NCI-H1694 treated with DMSO at 0.1 percent for 48 hours (cell line): ENCODE data around the gene ZNF746.
"Not testable (repeated sequence)": the region's sequence is repeated elsewhere in the genome, so short reads cannot be mapped to it uniquely, and the experiment has no call there.

Experiments
- DNase-seq: peaks from one replicate; lab custom pipeline; 2025; lab: John Stamatoyannopoulos, UW

ZNF746 gene

GRCh38 chr7:149497467-149498261 is at the start of gene ZNF746:
Gene ZNF746, minus strand, starts transcription at chr7:149497809. Its CDS starts 273 bp downstream, at chr7:149497536.
- DNase-seq = peak; percentile 50

- DNase-seq = no peak
Observed at GRCh38 chr7:149547126-149547525, 49.5 kb upstream of the ZNF746 start.

- no peak for DNase-seq
Observed at GRCh38 chr7:149546331-149546730, 48.7 kb upstream of the ZNF746 start.

- no peak for DNase-seq
Observed at GRCh38 chr7:149544028-149544427, 46.4 kb upstream of the ZNF746 start.

GRCh38 chr7:149532654-149533053 is 35.0 kb upstream of the ZNF746 start:
- no peak for DNase-seq

- DNase-seq = no peak
Observed at GRCh38 chr7:149529136-149529718, 31.6 kb upstream of the ZNF746 start.

- no peak for DNase-seq
Observed at GRCh38 chr7:149527414-149527813, 29.8 kb upstream of the ZNF746 start.

- no peak for DNase-seq
Observed at GRCh38 chr7:149525280-149525679, 27.7 kb upstream of the ZNF746 start.

- DNase-seq = no peak
Observed at GRCh38 chr7:149524394-149524793, 26.8 kb upstream of the ZNF746 start.

GRCh38 chr7:149510248-149510647 is 12.6 kb upstream of the ZNF746 start:
- no peak for DNase-seq

- no peak for DNase-seq
Observed at GRCh38 chr7:149509774-149510173, 12.2 kb upstream of the ZNF746 start.

- no peak for DNase-seq
Observed at GRCh38 chr7:149505551-149505950, 7.9 kb upstream of the ZNF746 start.

- no peak for DNase-seq
Observed at GRCh38 chr7:149501651-149502050, 4.0 kb upstream of the ZNF746 start.

GRCh38 chr7:149500910-149501309 is 3.3 kb upstream of the ZNF746 start:
- no peak for DNase-seq

- DNase-seq = no peak
Observed at GRCh38 chr7:149500201-149500600, 2.6 kb upstream of the ZNF746 start.

GRCh38 chr7:149498811-149499210 is 1.2 kb upstream of the ZNF746 start:
- no peak for DNase-seq

- DNase-seq = no peak
Observed at GRCh38 chr7:149496642-149497391, 792 bp downstream of the ZNF746 start.

GRCh38 chr7:149495785-149496641 is 1.6 kb downstream of the ZNF746 start:
- DNase-seq = no peak

GRCh38 chr7:149494738-149495368 is 2.8 kb downstream of the ZNF746 start:
- DNase-seq = no peak

GRCh38 chr7:149493975-149494374 is 3.6 kb downstream of the ZNF746 start:
- DNase-seq = not testable (repeated sequence)

- DNase-seq = no peak
Observed at GRCh38 chr7:149493366-149493765, 4.2 kb downstream of the ZNF746 start.
